HG03342 (cell line): ENCODE data around the gene FCAR.
"Not testable (repeated sequence)": the region's sequence is repeated elsewhere in the genome, so short reads cannot be mapped to it uniquely, and the experiment has no call there.

Experiments
- ATAC-seq: cut with Tn5 transposase; IDR thresholded peaks from one replicate; pipeline ENCODE4 v1.9.1; 2021; ENCODE audit warnings: mild to moderate bottlenecking, moderate library complexity; ENCODE audit not compliant: unreplicated experiment

FCAR gene

DNA sequence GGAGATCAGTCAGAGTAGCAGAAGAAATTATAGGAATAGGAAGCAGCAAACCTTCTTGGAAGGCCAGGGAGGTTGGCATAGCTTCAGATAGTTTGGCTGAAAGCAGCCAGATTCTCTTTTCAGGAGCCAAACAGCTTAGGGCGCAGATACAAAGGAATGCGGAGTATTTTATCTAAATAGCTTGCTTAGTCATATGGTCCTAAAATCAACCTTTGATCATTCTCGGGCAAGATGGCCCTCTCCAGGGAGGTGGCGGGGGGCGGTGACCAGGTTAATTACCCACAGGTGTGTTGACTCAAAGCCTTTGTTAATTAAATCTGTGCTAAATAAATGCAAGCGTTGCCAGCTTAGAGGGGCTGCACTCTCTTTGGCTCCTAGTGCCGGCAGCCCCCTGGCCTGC, 19.4 kb downstream of the FCAR start:
- ATAC-seq, result no peak

DNA sequence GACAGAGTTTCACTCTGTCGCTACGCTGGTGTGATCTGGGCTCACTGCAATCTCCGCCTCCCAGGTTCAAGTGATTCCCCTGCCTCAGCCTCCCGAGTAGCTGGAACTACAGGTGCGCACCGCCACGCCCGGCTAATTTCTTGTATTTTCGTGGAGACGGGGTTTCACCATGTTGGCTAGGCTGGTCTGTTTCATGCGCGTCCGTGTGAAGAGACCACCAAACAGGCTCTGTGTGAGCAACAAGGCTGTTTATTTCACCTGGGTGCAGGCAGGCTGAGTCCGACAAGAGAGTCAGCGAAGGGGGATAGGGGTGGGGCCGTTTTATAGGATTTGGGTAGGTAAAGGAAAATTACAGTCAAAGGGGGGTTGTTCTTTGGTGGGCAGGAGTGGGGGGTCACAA, 20.1 kb downstream of the FCAR start:
- not testable (repeated sequence) for ATAC-seq

DNA sequence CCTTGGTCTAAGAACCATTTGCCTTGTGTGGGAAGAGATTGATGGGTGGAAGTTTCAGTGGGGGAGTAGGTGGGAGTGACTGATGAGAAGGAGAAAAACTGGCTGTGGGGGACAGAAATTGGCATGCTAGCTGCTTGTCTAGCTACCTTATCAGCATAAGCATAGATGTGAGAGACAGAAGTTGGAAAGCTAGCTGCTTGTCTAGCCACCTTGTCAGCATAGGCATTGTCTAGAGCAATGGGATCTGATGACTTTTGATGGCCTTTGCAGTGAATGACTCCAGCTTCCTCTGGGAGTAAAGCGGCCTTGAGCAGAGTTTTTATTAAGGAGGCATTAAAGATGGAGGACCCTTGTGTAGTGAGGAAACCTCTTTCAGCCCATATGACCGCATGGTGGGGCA, 22.0 kb downstream of the FCAR start:
- no peak for ATAC-seq

DNA sequence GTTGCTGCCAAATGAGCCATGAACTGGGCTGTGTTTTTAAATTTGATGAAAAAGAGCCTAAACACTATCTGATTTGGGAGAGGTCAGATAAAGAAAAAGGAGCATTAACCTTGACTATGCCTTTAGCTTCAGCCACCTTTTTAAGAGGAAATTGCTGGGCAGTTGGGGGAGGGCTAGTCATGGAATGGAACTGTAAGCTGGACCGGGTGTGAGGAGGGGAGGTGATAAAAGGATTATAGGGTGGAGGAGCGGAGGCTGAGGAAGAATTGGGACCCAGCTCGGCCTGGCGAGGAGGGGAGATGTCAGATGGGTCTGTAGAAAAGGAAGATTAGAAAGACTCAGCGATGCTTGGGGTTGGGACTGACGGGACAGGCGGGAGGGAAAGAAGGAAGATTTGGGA, 24.6 kb downstream of the FCAR start:
- not testable (repeated sequence) for ATAC-seq

DNA sequence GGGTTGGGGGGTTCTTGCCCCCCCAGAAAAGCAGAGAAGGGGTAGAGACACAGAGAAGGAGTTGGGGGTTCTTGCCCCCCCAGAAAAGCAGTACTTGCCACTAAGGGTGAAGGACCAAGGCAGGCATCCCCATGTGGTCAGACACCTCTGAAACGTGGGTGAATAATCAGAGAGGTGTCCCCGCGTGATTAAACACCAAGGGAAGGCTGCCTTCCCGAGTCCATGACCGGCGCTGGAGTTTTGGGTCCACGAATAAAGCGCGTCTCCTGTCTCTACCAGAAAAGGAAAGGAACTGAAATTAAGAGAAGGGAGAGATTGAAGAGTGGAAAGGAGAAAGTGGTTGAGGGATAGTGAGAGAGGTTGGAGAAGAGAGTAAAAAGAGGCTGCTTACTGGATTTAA, 25.6 kb downstream of the FCAR start:
- not testable (repeated sequence) for ATAC-seq

DNA sequence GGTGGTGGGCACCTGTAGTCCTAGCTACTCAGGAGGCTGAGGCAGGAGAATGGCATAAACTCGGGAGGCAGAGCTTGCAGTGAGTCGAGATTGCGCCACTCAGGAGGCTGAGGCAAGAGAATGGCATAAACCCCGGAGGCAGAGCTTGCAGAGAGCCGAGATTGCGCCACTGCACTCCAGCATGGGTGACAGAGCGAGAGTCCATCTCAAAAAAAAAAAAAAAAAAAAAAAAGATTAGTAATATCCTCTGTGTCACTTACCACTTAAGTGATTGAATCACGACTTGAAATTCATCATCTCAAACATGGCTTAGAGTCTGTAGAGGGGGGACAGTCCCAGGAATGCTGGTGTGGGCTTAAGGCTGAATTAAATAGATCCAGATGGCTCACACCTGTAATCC, 27.1 kb downstream of the FCAR start:
- ATAC-seq, result not testable (repeated sequence)

DNA sequence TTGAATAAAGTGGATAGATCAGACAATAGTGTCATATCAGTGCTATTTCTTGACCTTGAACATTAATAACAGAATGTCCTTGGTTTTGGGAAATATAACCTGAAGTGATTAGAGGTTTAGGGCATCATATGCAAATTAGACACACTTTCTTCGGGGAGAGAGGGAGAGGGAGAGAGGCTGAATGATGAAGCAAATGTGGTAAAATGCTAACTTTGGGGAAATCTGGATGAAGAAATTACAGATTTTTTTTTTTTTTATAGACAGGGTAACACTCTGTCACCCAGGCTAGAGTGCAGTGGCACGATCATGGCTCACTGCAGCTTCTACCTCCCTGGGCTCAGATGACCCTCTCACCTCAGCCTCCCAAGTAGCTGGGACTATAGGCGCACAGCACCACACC, 28.0 kb downstream of the FCAR start:
- no peak for ATAC-seq

DNA sequence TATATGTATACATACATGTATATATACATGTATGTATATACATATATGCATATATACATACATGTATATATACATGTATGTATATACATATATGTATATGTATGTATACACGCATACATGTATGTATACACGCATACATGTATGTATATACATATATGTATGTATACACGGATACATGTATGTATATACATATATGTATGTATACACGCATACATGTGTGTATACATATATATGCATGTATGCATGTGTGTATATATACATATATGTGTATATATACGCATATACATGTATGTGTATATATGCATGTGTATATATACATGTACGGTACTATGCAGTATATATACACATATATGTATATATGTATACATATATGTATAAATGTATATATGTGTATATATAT, 29.3 kb downstream of the FCAR start:
- ATAC-seq, result no peak

DNA sequence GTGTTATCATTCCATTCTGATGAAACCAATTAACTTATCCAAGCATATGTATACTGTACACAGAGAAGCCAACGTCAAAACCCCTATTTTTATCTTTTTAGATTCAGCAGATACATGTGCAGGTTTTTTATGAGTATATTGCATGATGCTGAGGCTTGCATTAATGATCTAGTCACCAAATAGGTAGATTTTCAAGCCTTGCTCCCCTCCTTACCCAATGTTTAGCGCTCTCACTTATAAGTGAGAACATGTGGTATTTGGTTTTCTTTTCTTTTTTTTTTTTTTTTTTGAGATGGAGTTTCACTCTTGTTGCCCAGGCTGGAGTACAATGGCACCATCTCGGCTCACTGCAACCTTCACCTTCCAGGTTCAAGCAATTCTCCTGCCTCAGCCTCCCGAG, 30.2 kb downstream of the FCAR start:
- not testable (repeated sequence) for ATAC-seq

DNA sequence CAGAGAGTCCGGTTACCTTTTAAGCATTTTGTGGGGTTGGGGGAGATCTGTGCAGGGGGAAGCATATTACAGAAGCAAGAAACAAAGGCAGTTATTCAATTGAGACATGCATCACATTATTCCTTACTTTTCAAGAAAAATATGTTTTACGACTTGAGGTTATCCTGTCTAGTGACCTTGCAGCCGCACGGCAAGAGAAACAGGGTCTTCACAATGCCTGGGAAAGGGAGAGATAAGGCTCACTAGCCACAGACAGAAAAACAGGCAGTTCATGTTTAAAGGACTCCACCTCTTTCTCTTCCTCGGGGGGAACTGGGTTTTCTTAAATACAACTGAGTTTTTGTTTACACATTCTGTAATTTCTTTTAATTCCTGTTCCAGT, 31.4 kb downstream of the FCAR start:
- no peak for ATAC-seq

DNA sequence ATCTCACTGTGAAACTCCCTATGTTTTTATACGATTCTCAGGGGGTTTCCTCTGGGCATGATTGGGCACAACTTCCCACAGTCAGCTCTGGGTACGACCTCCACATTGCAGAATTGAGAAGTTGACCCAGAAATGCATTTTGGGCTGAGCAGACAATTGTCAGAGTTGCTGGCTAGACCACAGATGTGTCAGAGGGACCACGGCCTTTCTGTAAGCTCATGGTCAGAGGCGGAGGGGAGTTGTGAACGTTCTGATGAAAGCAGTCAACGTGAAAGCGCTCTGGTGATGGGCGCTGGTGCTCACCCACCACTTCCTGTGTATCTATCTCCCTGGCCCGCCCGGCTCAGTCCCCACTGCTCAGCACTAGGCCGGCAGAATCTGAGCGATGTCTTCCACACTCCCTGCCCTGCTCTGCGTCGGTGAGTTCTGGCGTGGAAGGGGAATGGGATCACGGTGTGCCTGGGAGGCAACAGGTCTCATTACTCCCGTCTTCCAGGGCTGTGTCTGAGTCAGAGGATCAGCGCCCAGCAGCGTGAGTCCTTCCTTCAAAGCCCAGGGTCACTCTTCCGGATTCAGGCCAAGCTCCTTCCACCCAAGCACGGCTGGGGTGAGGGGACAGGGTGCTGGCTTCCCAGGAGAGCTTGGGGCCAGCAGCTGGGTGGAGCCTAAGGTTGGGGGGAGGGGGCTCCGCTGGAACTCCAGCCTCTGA, 31.9 kb downstream of the FCAR start, which contains the start of gene NCR1:
TSS of gene NCR1 (plus strand) at position 346 of the 709 bp plus-strand sequence. CDS start at position 386, 40 bp downstream.
- ATAC-seq, result no peak

DNA sequence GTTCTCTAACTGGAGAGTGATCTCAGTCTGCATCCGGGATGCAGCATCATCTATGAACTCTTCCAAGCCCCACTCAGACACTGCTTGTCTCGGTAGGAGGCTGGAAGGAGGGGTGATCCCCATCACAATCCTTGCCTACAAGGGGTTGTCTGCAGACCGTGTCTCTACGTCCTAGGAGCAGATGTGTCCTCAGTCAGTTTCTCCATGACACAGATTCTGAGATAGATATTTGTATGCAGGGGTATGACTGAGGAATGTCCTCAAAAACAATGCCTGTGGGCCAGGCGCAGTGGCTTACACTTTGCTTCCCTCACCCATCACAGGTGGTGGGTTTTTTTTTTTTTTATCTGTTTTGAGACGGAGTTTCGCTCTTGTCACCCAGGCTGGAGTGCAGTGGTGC, 32.8 kb downstream of the FCAR start:
- no peak for ATAC-seq

DNA sequence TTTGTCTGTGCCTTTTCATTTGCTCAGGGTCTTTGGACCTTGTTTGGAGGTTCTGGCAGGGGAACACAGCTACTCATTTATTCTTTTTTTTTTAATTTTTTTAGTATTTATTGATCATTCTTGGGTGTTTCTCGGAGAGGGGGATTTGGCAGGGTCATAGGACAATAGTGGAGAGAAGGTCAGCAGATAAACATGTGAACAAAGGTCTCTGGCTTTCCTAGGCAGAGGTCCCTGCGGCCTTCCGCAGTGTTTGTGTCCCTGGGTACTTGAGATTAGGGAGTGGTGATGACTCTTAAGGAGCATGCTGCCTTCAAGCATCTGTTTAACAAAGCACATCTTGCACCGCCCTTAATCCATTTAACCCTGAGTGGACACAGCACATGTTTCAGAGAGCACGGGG, 33.9 kb downstream of the FCAR start:
- ATAC-seq, result not testable (repeated sequence)

DNA sequence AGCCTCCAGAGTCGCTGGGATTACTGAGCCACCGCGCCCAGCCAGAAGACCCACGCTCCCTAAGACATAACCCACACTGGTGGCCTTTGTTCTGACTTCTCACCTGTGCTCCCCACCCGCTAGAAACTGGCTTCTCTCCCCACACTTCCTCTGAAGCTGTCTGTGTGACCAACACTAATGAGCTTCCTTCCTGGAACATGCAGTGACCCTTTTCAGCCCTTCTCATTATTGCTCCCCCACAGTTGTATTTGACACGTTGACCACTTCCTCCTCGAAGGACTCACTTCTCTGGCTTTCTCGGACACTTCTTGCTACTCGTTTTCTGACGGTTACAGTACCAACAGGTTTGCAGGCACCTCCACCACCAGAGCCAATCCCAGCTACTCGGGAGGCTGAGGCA, 42.8 kb downstream of the FCAR start:
- no peak for ATAC-seq

DNA sequence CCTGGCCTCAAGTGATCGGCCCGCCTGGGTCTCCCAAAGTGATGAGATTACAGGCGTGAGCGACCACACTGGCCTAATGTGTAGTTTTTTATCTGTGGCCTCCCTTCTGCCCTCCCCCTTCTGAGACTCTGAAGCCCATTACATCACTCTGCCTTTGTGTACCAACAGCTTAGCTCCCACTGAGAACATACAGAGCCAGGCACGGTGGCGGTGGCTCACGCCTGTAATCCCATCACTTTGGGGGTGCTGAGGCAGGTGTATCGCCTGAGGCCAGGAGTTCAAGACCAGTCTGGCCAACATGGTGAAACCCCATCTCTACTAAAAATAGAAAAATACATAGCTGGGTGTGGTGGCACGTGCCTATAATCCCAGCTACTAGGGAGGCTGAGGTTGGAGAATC, 44.5 kb downstream of the FCAR start:
- ATAC-seq, result no peak

DNA sequence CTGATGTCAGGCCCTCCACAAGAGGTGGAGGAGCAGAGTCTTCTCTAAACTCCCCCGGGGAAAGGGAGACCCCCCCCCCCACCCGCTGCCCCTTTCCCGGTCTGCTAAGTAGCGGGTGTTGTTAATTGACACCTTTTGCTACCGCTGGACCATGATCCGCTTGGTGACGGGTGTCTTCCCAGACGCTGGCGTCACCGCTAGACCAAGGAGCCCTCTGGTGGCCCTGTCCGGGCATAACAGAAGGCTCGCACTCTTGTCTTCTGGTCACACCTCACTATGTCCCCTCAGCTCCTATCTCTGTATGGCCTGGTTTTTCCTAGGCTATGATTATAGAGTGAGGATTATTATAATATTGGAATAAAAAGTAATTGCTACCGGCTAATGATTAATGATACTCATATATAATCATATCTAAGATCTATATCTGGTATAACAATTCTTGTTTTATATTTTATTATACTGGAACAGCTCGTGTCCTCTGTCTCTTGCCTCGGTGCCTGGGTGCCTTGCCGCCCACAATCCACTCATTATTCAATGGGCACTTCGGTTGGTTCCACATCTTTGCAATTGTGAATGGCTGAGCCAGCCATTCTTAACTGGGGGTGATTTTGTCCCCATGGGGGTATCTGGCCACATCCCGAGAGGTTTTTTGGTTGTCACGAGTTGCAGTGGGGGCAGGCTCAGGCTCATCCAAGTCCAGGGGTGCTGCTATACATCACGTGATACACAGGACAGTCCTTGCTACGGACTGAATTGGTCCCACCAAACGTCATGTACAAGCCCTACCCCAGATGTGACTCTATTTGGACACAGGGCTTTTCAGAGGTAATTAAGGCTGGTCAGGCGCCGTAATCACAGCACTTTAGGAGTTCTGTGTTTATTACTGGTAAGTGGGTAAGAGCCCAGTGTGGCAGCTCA, 45.9 kb downstream of the FCAR start:
- not testable (repeated sequence) for ATAC-seq

DNA sequence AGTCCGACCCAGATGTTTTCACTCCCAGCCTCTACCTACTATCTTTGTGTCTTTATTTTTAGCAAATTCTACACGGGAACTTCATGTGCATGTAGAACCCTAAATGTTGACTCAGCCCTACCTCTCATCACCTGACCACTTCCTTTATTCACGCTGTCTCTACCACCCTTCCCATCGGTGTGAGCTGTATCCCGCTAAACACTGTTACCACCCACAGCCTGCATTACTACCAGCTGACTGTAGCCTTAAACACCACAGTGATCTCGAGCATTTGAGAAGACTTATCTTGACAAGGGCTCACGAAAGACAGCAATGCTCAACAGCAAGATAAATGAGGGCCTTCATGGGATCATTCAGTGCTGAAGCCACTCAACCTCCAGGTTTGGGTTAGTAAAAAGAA, 47.0 kb downstream of the FCAR start:
- no peak for ATAC-seq

DNA sequence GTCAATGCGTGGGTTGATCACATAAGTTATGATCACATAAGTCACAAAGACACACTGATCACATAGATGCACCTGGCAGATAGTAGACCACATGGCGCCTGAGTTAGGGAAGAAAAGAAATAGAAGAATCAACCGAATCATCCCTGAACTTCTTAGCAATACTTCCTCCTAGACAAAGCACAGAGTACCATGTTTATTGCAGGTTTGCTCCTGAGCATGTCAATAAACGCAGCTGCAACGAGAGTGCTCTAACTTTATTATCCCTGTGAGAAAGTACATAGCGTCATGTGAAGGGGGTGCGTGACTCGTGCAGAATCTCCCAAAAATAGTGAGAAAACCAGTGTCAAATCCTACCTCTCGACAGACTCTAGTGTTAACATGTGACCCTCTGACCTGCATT, 49.2 kb downstream of the FCAR start:
- ATAC-seq, result no peak

DNA sequence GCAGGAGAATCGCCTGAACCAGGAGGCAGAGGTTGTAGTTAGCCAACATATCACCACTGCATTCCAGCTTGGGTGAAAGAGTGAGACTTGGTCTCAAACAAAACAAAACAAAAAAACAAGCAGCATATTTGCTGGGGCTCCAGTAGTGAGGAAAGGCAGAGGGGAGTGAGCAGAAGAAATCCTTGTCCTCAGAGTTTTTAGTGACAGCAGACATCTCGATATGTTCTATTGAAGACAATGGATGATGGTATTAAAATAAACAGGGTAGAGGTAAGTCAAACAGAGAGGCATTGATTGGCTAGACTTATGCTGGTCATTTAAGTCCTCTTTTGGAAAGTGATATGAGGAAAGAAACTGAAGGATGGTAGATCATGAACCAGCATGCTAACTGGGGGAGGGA, 54.3 kb downstream of the FCAR start:
- ATAC-seq, result no peak

DNA sequence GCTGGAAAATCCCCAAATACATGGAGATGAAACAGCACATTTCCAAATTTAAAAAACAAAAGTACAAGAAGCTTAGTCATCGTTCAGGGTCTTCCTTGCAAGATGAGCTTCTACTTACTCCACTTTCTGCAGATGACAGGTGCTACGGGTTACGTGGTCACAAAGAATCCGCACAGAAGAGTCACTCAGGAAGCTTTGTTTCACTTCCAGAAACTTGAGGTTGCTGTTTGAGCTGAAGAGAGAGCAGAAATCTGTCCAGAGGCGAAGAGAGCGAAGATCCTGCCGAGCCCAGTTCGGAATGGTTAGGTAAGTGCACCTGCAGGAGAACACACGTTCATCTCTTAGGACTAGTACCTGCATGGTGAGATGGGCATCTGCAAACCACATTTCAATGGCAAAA, 63.9 kb downstream of the FCAR start:
- no peak for ATAC-seq

DNA sequence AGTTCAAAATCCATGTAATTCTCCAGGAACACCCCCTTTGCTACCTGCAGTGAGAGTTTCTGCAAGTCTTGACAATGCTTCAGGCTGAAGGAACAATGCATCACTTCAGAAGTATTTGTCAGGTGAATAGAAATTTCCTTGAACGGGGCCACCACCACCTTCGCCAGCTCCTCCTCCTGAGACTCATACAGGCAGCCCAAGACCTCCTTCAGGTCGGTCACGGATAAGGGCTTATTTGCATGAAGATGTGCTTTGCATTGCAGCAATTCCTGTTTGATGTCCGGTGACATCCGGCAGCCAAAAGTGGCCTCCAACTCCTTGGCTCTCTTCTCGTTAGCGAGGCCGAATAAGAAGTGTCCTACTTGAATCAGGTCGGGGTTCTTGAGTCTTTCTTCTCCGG, 64.9 kb downstream of the FCAR start:
- no peak for ATAC-seq

DNA sequence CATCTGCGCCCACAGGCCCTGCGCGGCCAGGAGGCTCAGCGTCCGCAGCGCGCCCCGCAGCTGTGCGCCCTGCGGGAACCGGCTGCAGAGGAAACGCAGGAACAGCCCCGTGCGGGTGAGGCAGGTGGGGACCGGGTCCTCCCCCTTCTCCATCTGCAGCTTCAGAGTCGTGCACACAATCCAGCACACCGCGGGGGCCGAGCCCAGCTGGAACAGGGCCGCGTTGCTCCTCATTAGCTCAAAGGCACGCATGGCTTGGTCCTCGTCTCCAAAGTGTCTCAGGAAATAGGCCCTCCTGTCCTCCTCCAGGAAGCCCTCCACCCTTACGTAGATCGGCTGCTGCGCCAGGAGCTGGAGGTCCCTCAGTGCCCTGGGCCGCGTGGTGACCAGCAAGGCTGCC, 65.5 kb downstream of the FCAR start:
- ATAC-seq, result not testable (repeated sequence)
